Thyroid gland (tissue), 4 donors: Measurements from ENCODE around the gene RSPH1. TPM values are rescaled to one million over a fixed set of nuclear protein-coding genes. Genes with fewer than 3 reads are reported as not detected.

Experiments used
- DNase-seq, 2 donors: peaks; one replicate each; pipeline ENCODE4 v3.0.0-alpha.2; 2019
- H3K27ac ChIP-seq, 3 donors: fragments of 200-600 bp; sonication (generic); 1 replicate in 2 of 3; 2 replicates in 1 of 3; pipeline ENCODE4 v1.5.1; 2016 to 2019; ENCODE audit warnings: mild to moderate bottlenecking in 1 of 3, moderate library complexity in 1 of 3
- H3K27me3 ChIP-seq: fragments of 200-600 bp; sonication (generic); one replicate; pipeline ENCODE4 v1.5.1; 2019
- H3K36me3 ChIP-seq, 2 donors: fragments of 200-600 bp; sonication (generic); one replicate each; pipeline ENCODE4 v1.5.1; 2016 to 2019
- H3K4me1 ChIP-seq, 2 donors: fragments of 200-600 bp; sonication (generic); one replicate each; pipeline ENCODE4 v1.5.1; 2017 to 2019
- H3K4me3 ChIP-seq, 3 donors: fragments of 200-600 bp; sonication (generic); replicated peaks in 1 of 3; 1 replicate in 2 of 3; 2 replicates in 1 of 3; pipeline ENCODE4 v1.5.1; 2016; ENCODE audit warnings: mild to moderate bottlenecking in 1 of 3
- H3K9me3 ChIP-seq: fragments of 200-600 bp; sonication (generic); one replicate; pipeline ENCODE4 v1.5.1; 2017
- POLR2A ChIP-seq, 2 donors: fragments of 450-650 bp; IDR thresholded peaks; one replicate each; pipeline ENCODE4 v1.6.1; 2017; ENCODE audit warnings: antibody characterized with exemption in 2 of 2, mild to moderate bottlenecking in 2 of 2, moderate library complexity in 1 of 2
- WGBS, 2 donors: methylation state at CpG; one replicate each; pipeline ENCODE4 v1.1.5; 2017; 5-methylcytosine and 5-hydroxymethylcytosine counted together
- intact Hi-C: fragments of 100-400 bp; cut with DNase I; formaldehyde crosslinking; loops from one replicate; pipeline ENCODE4 v1.15.1; 2023
- total RNA-seq, 4 donors: library from RNA; depleted of rRNA; stranded (reverse); fragments of >200 nt; gene quantifications; one replicate each; pipeline ENCODE4 v1.2.3, GENCODE V29; 2016
- TF ChIP-seq, protein P1 (sequence below), 6 experiments: fragments of 200-600 bp in 3 of 6; fragments of 450-650 bp in 3 of 6; sonication (generic) in 3 of 6; IDR thresholded peaks; one replicate each; pipeline ENCODE4 v1.5.1; 2016 to 2019; ENCODE audit warnings: antibody characterized with exemption in 6 of 6, mild to moderate bottlenecking in 2 of 6, inconsistent platforms in 1 of 6, moderate library complexity in 1 of 6

RSPH1 gene
- total RNA-seq, 4 donors from 2014 or later = 2.7 to 3.7 (median 3.0) TPM

DNA sequence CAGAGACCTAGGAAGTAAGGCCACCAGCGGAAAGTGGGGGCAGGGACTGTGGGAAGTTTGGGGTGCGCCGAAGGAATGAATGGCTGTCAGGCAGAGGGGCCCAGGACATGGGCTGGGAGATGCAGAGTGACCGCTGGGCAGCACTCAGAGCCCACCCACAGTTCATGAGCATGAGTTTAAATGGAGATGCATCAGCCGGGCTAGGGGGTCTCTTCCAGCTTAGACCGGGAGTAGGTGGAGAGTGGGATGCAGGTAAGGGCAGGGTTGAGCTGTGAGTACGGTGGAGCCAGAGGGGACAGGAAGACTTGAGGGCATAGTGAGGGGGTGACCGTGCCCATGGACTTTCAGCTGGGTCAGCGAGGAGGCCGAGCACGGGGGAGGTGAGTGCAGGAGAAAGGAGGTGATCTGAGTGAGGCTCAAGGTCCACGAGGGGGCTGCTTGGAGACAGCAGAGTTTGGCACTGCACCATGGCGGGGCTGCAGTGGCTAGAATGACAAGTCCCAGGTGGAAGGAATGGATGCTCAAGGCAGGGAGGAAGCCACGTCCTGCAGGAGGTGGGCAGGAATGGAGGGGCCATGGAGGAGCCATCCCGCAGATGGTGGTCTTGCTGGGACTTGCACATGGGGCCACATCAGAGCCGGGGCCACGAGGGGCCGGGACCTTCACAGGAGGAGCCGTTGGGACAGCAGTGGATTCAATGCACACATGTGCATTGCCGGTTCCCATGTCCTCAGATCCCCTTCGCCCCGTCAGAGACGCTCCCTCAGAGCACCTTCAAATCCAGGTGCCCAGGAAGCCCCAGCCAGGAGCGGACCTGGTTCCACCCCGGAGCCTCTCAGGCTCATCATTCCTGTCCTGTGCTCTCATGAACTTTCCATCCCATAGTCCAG, 57.5 kb downstream of the RSPH1 start:
- Histone ChIP-seq H3K9me3 (no peaks in the 10 kb centered on the region), H3K27me3 (no peaks in the 10 kb centered on the region), H3K4me1 (no peaks in the 10 kb centered on the region), H3K27ac (no peak overlapping the region), H3K4me3 (no peak overlapping the region), H3K36me3 (no peaks in the 10 kb centered on the region)
- TF ChIP-seq, protein P1, sequence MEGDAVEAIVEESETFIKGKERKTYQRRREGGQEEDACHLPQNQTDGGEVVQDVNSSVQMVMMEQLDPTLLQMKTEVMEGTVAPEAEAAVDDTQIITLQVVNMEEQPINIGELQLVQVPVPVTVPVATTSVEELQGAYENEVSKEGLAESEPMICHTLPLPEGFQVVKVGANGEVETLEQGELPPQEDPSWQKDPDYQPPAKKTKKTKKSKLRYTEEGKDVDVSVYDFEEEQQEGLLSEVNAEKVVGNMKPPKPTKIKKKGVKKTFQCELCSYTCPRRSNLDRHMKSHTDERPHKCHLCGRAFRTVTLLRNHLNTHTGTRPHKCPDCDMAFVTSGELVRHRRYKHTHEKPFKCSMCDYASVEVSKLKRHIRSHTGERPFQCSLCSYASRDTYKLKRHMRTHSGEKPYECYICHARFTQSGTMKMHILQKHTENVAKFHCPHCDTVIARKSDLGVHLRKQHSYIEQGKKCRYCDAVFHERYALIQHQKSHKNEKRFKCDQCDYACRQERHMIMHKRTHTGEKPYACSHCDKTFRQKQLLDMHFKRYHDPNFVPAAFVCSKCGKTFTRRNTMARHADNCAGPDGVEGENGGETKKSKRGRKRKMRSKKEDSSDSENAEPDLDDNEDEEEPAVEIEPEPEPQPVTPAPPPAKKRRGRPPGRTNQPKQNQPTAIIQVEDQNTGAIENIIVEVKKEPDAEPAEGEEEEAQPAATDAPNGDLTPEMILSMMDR (IDR thresholded peaks at IDR 0.05) = no peak
- no peak for TF ChIP-seq POLR2A (IDR thresholded peaks at IDR 0.05)
- intact Hi-C loops = no loop called here
- 84 to 87% methylated on average over 25 of the region's 25 CpGs for WGBS, 2 donors
- DNase-seq = no peak

DNA sequence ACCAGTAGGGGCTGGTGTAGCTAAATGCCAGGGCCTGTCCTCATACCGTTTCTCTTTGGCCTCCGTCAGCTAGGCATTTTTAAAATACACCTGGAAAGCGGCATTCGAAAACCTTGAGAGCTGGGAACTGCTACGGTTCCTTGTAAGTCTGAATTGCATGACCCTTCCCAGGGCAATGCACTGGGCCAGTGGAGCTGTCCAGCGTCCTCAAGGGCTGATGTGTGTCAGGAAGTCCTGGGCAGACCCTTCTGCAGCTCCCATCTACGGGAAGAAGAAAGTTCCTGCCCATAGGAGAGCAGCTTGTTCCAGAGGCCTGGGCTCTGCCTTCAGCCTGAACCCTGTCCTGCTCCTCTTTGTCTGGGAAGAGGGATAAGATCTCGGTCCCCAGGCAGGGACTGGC, 58.2 kb downstream of the RSPH1 start:
- no peaks in the 10 kb centered on the region for H3K9me3 ChIP-seq
- no peak for TF ChIP-seq POLR2A (IDR thresholded peaks at IDR 0.05)
- TF ChIP-seq, protein P1 (IDR thresholded peaks at IDR 0.05) = no peak
- H3K27me3 ChIP-seq = no peaks in the 10 kb centered on the region
- intact Hi-C loops = no loop called here
- WGBS, 2 donors = 46 to 53% methylated on average over 8 of the region's 8 CpGs
- DNase-seq = no peak
- H3K4me1 ChIP-seq = no peaks in the 10 kb centered on the region
- H3K4me3 ChIP-seq = no peak overlapping the region
- no peaks in the 10 kb centered on the region for H3K36me3 ChIP-seq
- H3K27ac ChIP-seq = no peak overlapping the region

DNA sequence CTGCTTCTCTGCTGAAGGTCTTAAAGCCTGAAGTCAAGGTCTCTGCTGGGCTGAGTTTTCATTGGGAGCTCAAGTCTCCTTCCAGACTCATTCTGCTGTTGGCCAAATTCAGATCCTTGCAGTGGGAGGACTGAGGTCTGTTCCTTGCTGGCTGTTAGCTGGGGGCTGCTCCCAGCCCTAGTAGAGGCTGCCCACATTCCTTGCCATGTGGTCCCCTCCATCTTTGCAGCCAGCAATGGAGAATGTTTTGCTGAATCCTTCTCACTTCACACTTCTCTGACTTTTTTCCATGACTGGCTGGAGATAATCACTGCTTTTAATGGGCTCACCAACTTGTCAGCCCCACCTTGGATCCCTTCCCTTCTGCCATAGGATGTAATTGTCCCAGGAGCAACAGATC, 59.1 kb downstream of the RSPH1 start:
- H3K9me3 ChIP-seq = no peaks in the 10 kb centered on the region
- no peaks in the 10 kb centered on the region for H3K4me1 ChIP-seq
- H3K4me3 ChIP-seq = no peak overlapping the region
- H3K36me3 ChIP-seq = no peaks in the 10 kb centered on the region
- DNase-seq = no peak
- no peaks in the 10 kb centered on the region for H3K27me3 ChIP-seq
- no peak for TF ChIP-seq POLR2A (IDR thresholded peaks at IDR 0.05)
- TF ChIP-seq, protein P1 (IDR thresholded peaks at IDR 0.05) = no peak
- intact Hi-C loops = no loop called here
- H3K27ac ChIP-seq = no peak overlapping the region

DNA sequence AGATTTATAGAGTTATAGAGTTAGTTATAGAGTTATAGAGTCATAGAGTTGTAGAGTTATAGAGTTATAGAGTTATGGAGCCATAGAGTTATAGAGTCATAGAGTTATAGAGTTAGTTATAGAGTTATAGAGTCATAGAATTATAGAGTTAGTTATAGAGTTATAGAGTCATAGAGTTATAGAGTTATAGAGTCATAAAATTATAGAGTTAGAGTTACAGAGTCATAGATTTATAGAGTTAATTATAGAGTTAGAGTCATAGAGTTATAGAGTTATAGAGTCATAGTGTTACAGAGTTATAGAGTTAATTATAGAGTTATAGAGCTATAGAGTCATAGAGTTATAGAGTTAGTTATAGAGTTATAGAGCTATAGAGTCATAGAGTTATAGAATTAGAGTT, 60.2 kb downstream of the RSPH1 start:
- intact Hi-C loops = no loop called here
- TF ChIP-seq, protein P1 (IDR thresholded peaks at IDR 0.05) = no peak
- TF ChIP-seq POLR2A (IDR thresholded peaks at IDR 0.05) = no peak
- DNase-seq = no peak
- no peak overlapping the region for H3K27ac ChIP-seq
- H3K4me3 ChIP-seq = no peak overlapping the region
- H3K36me3 ChIP-seq = no peaks in the 10 kb centered on the region
- no peaks in the 10 kb centered on the region for H3K9me3 ChIP-seq
- no peaks in the 10 kb centered on the region for H3K4me1 ChIP-seq
- H3K27me3 ChIP-seq = no peaks in the 10 kb centered on the region

DNA sequence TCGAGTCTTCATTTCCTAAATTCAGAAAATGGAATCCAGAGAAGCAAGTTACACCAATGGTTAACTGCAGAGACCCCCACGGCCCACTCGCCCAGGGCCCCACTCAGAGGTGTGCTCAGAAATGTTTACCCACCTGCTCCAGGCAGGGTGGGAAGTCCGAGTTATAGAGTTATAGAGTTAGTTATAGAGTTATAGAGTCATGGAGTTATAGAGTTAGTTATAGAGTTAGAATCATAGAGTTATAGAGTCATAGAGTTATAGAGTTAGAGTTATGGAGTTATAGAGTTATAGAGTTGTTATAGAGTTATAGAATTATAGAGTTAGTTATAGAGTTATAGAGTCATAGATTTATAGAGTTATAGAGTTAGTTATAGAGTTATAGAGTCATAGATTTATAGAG, 60.6 kb downstream of the RSPH1 start:
- intact Hi-C loops = no loop called here
- no peaks in the 10 kb centered on the region for H3K9me3 ChIP-seq
- no peak for TF ChIP-seq POLR2A (IDR thresholded peaks at IDR 0.05)
- TF ChIP-seq, protein P1 (IDR thresholded peaks at IDR 0.05) = no peak
- H3K4me1 ChIP-seq = no peaks in the 10 kb centered on the region
- no peak overlapping the region for H3K27ac ChIP-seq
- no peak overlapping the region for H3K4me3 ChIP-seq
- WGBS, 2 donors = 68 to 74% methylated on average over 4 of the region's 4 CpGs
- DNase-seq = no peak
- H3K36me3 ChIP-seq = no peaks in the 10 kb centered on the region
- H3K27me3 ChIP-seq = no peaks in the 10 kb centered on the region
